NK-92 (cell line): ENCODE results near the gene CRYZL1.

Source experiments
- DNase-seq: peaks from one replicate; lab custom pipeline; 2025; ENCODE audit not compliant: unreplicated experiment; lab: John Stamatoyannopoulos, UW

The CRYZL1 gene

GRCh38 chr21:33662046-33662445, 20.5 kb upstream of the CRYZL1 start:
- no peak for DNase-seq

- no peak for DNase-seq
Observed at GRCh38 chr21:33661146-33661545, 19.6 kb upstream of the CRYZL1 start.

GRCh38 chr21:33660406-33660805, 18.9 kb upstream of the CRYZL1 start:
- DNase-seq, result no peak

- no peak for DNase-seq
Observed at GRCh38 chr21:33659568-33659949, 18.0 kb upstream of the CRYZL1 start.

GRCh38 chr21:33658919-33659567, 17.5 kb upstream of the CRYZL1 start:
- DNase-seq, result no peak

- no peak for DNase-seq
Observed at GRCh38 chr21:33657124-33657820, 15.7 kb upstream of the CRYZL1 start.

GRCh38 chr21:33655588-33656221, 14.2 kb upstream of the CRYZL1 start:
- no peak for DNase-seq

GRCh38 chr21:33654412-33654811, 12.9 kb upstream of the CRYZL1 start:
- DNase-seq, result no peak

GRCh38 chr21:33651965-33652680, 10.6 kb upstream of the CRYZL1 start:
- no peak for DNase-seq

GRCh38 chr21:33650929-33651509, 9.5 kb upstream of the CRYZL1 start:
- no peak for DNase-seq

- no peak for DNase-seq
Observed at GRCh38 chr21:33650230-33650629, 8.7 kb upstream of the CRYZL1 start.

GRCh38 chr21:33648555-33648954, 7.0 kb upstream of the CRYZL1 start:
- DNase-seq, result no peak

- no peak for DNase-seq
Observed at GRCh38 chr21:33647587-33647986, 6.0 kb upstream of the CRYZL1 start.

- no peak for DNase-seq
Observed at GRCh38 chr21:33645730-33646129, 4.2 kb upstream of the CRYZL1 start.

GRCh38 chr21:33644383-33645074, 3.0 kb upstream of the CRYZL1 start:
- DNase-seq, result no peak

GRCh38 chr21:33643658-33644311, 2.2 kb upstream of the CRYZL1 start:
- DNase-seq, result no peak

GRCh38 chr21:33642896-33643657, 1.5 kb upstream of the CRYZL1 start:
- no peak for DNase-seq

GRCh38 chr21:33642027-33642895, 720 bp upstream of the CRYZL1 start, which contains the start of gene ITSN1:
Gene ITSN1 (plus strand): TSS chr21:33642501. CDS start chr21:33718829, 76,328 bp downstream.
- DNase-seq, result peak; percentile 97
